Glomerular endothelial cell (primary cell): ENCODE results near the gene FAM120B. TPM values are rescaled to one million over a fixed set of nuclear protein-coding genes. Genes with fewer than 3 reads are reported as not detected.

ENCODE experiments used
- DNase-seq: peaks from one replicate; pipeline ENCODE4 v3.0.0-alpha.2; 2011; ENCODE audit warnings: low read depth, low spot score; ENCODE audit errors: extremely low read depth
- total RNA-seq: library from RNA; depleted of rRNA; stranded (reverse); fragments of >200 nt; gene quantifications from 2 replicates; pipeline ENCODE4 v1.2.3, GENCODE V29; 2015

The FAM120B gene
- total RNA-seq, 1 donor from 2014 or later, result 33.8 TPM

DNA sequence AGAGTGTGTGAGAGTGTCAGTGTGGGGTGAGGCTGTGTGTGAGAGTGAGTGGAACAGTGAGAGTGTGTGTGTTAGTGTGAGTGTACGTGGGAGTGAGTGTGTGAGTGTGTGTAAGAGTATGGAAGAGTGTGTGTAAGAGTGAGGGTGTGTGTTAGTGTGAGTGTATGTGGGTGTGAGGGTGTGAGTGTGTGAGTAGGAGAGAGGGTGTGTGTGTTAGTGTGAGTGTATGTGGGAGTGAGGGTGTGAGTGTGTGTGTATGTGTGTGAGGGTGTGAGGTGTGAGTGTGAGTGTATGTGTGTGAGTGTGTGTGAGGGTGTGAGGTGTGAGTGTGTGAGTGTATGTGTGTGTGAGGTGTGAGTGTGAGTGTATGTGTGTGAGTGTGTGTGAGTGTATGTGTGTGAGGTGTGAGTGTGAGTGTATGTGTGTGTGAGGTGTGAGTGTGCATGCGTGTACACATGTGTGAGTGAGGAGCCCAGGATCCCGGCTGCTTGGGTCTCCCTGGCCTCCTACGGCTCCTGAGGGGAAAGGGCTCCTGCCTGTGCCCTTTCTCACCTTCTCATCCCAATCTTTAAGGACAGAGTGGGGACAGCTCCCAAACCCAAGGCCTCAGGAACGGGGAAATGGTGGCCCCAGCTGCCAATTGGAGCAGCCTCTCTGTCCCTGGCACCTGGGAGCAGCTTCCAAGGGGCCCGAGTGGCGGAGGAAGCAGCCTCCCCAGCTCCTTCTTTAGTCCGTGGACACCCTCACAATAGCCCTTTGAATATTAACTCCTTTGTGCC lies 146.4 kb downstream of the FAM120B start:
- DNase-seq, result no peak

DNA sequence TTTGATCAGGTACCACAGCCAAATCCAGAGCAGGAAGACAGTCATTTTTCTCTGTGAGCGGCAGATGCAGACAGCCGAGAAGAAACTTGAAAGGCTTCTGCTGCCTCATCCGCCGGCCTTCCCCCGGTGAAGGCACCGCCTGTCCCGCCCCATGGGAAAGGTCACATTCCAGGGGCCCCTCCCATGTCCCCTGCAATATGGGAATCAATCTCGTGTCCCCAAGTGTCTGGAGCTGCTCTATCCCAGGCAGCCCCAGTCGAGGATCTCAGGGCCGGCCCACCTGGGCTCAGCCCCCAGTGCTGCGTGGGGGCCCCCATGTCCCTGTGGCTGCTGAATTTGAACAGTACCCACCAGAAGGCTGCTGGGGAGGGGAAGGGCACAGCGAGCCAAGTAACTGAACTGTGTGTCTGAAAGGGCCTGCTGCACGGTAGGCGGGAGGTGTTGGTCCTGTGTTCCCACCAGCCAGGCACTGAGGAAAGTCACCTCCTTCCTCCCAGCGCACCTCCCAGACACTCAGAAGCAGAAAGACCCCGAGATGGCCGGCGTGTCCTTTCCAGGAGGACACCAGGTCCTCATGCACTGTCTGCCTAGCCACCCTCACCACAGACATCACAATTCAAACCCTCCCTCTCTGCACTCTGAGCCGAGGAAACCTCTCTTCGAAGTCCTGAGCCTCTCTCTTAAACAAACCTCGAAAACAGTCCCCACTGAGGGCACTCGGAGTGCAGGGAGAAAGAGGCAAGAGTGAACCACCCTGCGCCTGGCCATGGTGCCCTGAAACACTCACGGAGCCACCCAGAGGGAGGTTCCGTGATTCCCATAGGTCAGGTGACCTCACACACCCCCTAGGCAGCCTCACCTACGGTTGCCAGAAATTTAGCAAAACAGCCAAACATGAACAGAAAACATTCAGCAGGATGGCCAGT lies 147.3 kb downstream of the FAM120B start:
- DNase-seq, result no peak

DNA sequence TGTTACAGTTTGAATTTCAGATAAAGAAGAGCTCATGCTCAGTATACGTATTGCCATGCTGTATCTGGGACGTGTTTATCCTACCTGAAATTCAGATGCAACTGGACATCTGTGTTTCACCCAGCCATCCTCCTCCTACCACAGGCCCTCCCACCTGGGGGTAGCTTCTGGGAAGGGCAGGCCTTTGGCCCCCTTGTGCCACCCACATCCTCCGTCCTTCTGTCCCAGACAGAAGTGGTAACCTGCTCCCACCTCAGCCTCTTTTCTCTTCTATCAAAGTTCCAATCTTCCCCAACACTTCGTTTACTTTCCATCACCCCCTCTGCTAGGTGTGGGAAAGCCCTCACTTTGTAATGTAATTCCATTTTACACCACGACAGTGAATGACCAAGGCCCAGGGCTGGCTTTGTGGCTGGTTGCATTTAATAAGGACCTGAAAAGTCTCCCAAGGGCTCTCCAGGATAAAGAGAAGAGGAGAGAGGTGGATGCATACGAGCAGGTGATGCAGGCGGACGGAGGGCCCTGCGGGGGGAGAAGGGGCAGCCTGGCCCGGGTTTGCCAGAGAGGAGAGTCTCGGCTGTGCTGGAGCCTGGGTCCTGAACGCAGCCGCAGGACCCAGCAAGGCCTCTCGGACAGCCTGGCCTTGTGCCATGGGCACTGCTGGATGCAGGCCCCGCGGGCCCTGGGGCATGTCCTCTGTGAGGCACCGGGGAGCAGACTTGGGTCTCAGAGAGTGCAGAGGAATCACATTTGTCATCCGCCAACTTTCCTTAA lies 148.1 kb downstream of the FAM120B start:
- no peak for DNase-seq

DNA sequence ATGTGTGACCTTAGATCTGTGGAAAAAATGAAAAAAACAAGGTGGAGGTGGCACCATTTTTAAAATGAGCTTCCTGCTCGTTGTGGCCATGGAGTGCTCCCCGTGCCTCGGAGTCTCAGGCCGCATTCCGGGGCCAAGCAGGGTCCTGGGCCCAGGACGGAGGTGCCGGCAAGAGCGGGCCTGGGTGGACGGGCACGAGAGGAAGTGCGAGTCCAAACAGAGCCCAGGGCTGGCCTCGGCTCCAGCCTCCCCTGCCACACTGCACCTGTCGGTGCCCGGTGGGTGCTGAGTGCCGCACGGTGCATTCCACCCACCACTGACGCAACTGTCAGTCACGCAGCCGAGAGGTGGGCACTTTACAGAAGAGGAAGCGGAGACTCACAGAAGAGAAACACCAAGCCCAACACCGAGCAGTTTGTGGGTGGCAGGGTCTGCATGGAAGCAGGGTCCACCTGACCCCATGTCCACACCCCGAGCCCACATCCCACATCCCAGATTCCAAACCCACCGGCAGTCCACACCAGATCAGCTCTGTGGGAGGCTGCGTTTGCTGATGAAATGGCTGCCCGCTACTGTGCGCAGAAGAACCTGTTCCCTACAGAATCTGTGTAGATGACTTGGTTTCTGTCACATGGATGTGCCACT lies 148.9 kb downstream of the FAM120B start:
- no peak for DNase-seq

DNA sequence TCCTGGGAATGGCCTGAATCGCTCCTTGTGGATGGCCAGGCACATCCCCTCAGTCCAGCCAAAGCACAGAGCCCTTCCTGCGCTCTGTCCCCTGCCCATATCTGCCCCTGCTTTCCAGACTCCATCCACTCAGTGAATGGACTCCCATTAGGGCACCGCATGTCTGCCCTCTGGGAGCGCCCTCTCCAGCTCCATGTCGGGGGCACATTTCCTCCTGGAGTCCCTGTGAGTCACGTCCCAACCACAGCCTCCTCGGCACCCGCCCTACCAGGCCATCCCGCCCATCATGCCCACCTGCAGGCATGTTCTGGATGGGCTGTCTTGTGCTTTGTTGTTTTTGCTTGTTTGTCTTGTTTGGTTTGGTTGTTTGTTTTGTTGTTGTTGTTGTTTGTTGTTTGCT lies 149.8 kb downstream of the FAM120B start:
- no peak for DNase-seq

Other genes starting within 250 kb of the FAM120B start
- 2.9 and 10.7 TPM in 2 replicates for gene DLL1, start 15.7 kb upstream of the FAM120B start, total RNA-seq
- gene PSMB1, start 246.5 kb downstream of the FAM120B start, total RNA-seq, result 274 and 328 TPM in 2 replicates
- 13.0 and 15.5 TPM in 2 replicates for gene TBP, start 247.6 kb downstream of the FAM120B start, total RNA-seq